Jurkat, Clone E6-1 (cell line): Measurements from ENCODE around the gene PYGL.
A peak's percentile ranks its signal among the peaks of the same experiment; 100 is the strongest.
"Not testable (repeated sequence)": the region's sequence is repeated elsewhere in the genome, so short reads cannot be mapped to it uniquely, and the experiment has no call there.

Experiments
- DNase-seq: peaks from one replicate; pipeline ENCODE4 v3.0.0-alpha.2; 2011; ENCODE audit warnings: low read depth, low spot score
- H3K4me3 ChIP-seq: 2 replicates; pipeline ENCODE4 v1.5.1; 2011; ENCODE audit warnings: mild to moderate bottlenecking, low read length, control low read depth, moderate library complexity

The PYGL gene

GRCh38 chr14:50932156-50932555, 12.1 kb downstream of the PYGL start:
- no peak overlapping the region for H3K4me3 ChIP-seq
- no peak for DNase-seq

GRCh38 chr14:50931559-50931958, 12.7 kb downstream of the PYGL start:
- no peak for DNase-seq
- H3K4me3 ChIP-seq, result no peak overlapping the region

- H3K4me3 ChIP-seq, result no peak overlapping the region
- DNase-seq, result no peak
Observed at GRCh38 chr14:50929506-50929905, 14.8 kb downstream of the PYGL start.

- no peak overlapping the region for H3K4me3 ChIP-seq
- peak; percentile 16 for DNase-seq
Observed at GRCh38 chr14:50928002-50928635, 16.2 kb downstream of the PYGL start.

GRCh38 chr14:50926851-50927386, 17.4 kb downstream of the PYGL start:
- DNase-seq, result peak; percentile 32
- no peak overlapping the region for H3K4me3 ChIP-seq

- DNase-seq, result no peak
- no peak overlapping the region for H3K4me3 ChIP-seq
Observed at GRCh38 chr14:50924843-50925242, 19.4 kb downstream of the PYGL start.

GRCh38 chr14:50924236-50924635, 20.0 kb downstream of the PYGL start:
- no peak for DNase-seq
- H3K4me3 ChIP-seq, result no peak overlapping the region

GRCh38 chr14:50922803-50923202, 21.5 kb downstream of the PYGL start:
- H3K4me3 ChIP-seq, result no peak overlapping the region

GRCh38 chr14:50920482-50921230, 23.6 kb downstream of the PYGL start:
- DNase-seq, result no peak
- no peak overlapping the region for H3K4me3 ChIP-seq

More at GRCh38 chr14:50922803-50923202, 21.5 kb downstream of the PYGL start:
- no peak for DNase-seq

GRCh38 chr14:50919524-50919923, 24.8 kb downstream of the PYGL start:
- not testable (repeated sequence) for DNase-seq

GRCh38 chr14:50917449-50917848, 26.8 kb downstream of the PYGL start:
- DNase-seq, result no peak
- H3K4me3 ChIP-seq, result no peak overlapping the region

More at GRCh38 chr14:50919524-50919923, 24.8 kb downstream of the PYGL start:
- H3K4me3 ChIP-seq, result not testable (repeated sequence)

- no peak for DNase-seq
- H3K4me3 ChIP-seq, result no peak overlapping the region
Observed at GRCh38 chr14:50910495-50911420, 33.5 kb downstream of the PYGL start.

- DNase-seq, result no peak
Observed at GRCh38 chr14:50906326-50907065, 37.8 kb downstream of the PYGL start.

GRCh38 chr14:50904719-50905118, 39.6 kb downstream of the PYGL start:
- no peak for DNase-seq
- H3K4me3 ChIP-seq, result no peak overlapping the region

More at GRCh38 chr14:50906326-50907065, 37.8 kb downstream of the PYGL start:
- no peak overlapping the region for H3K4me3 ChIP-seq

GRCh38 chr14:50901361-50901760, 42.9 kb downstream of the PYGL start:
- no peak overlapping the region for H3K4me3 ChIP-seq
- DNase-seq, result no peak

- no peak for DNase-seq
- no peak overlapping the region for H3K4me3 ChIP-seq
Observed at GRCh38 chr14:50897658-50898175, 46.6 kb downstream of the PYGL start.

GRCh38 chr14:50897005-50897404, 47.3 kb downstream of the PYGL start:
- DNase-seq, H3K4me3 ChIP-seq: not testable (repeated sequence)

GRCh38 chr14:50896421-50896820, 47.9 kb downstream of the PYGL start:
- not testable (repeated sequence) for H3K4me3 ChIP-seq, DNase-seq
